ENCODE results near the gene OVCH2. TPM values are rescaled to one million over a fixed set of nuclear protein-coding genes. Genes with fewer than 3 reads are reported as not detected.
"Not testable (repeated sequence)": the region's sequence is repeated elsewhere in the genome, so short reads cannot be mapped to it uniquely, and the experiment has no call there.

Gene OVCH2
- total RNA-seq, 1 donor from 2014 or later: 1.2 TPM

DNA sequence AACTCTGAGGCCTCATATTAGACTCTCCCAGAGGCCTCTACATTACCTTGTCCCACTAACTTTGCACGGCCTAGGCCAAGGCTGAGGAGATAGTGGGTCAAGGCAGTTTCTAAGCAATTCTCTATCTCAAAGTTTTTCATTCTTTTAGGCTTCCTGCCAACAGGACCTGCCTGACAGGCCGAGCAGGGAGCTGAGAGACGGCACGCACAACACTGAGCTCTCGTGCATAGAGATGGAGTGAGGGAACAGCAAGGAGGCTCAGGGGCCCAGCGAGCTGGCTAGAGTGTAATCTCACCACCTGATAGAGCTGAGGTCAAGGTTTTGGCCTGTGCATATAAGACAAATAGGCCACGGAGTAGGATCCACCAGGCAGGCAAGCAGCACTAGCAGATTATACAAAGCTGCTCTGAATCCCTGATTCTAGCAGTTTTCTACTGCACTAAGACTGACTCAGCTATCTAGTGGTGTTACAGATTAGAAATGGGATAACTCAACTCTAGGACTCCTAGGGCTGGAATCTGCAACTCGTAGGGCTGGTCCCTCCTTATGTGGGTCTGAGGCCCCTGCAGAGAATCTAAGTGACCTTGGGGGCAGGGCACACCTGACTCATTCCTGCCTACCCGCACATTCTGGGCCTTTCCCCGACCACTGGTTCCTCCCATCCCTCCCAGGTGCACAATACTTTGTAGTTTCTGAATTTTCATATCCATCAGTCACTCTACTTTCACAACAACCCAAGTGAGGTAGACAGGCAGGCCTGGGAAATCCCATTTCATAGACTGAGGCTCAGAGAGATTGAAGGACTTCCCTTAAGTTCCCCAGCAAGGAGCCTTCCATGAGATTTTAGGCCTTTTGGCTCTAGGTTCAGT is 34.7 kb downstream of the OVCH2 start:
- no peak for DNase-seq

DNA sequence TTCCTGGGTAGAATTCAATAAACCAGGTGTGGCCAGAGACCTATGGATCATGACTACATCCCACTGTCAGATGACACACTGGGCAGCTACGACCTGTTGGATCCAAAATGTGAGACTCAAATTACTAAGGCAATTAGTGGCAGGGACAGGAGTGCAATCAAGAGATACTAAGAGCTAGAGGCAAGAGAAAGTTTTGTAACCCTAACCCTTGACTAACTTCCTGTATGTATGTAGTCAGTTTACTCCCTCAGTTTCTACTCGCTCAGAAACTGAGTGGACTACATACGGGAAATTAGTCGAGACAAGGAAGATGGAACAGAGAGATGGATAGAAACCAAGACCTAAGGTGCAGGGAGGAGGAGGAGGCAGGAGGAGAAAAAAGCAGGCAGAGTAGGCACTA is 35.6 kb downstream of the OVCH2 start:
- no peak for DNase-seq

DNA sequence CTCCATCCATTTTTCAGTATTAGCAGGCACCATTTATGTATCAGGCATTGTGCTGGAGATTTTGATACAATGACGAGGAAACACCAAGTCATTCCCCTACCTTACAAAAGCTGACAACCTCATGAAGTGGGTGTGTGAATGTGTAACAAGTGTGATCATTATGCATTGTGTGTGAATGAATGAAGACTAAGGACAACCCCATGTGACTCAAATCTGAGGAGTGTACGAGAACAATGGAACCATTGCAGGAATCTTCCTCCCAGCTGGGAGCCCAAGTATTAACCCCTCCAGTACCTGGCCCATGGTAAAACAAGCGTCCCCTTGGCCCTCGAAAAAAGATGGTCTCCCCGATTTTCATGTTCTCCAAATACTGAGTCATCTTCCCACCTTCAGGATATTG is 37.4 kb downstream of the OVCH2 start:
- no peak for DNase-seq

DNA sequence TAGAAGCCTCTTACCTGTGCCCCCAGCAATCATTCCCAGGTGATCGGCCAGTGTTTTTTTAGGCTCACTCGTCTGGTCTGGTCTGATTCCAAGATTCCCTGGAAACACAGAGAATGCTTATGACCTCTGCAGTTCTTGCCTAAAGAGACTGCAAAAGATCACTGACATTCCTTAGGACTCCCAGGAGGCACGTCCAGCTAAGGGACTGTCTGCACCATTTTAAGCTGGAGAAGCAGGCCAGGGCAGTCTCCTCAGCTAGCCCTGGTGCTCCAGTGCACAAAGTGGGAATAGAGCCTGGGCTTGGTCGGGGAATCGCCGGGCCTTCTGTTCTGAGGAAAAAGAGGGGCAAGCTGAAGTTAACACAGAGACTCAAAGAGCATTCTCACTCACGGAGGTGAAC is 37.8 kb downstream of the OVCH2 start:
- DNase-seq: no peak

DNA sequence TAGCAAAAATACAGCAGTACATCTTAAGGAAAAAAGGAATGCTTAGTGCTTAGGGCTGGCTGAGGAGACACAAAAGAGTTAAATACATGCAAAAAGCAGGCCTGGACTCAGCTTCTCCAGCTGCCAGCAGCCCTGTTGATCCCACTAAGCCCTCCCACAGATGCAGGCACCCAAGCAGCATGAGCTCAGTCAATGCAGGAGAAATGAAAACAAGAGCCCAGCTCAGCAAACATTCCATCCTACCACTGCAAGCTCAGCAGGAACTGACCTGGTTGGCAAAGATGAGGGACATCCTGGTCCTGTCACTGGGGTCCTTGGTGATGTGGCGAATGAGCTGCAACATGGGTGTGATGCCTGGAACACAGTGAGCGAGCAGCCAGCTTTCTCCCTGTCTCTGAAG is 38.8 kb downstream of the OVCH2 start:
- no peak for DNase-seq

DNA sequence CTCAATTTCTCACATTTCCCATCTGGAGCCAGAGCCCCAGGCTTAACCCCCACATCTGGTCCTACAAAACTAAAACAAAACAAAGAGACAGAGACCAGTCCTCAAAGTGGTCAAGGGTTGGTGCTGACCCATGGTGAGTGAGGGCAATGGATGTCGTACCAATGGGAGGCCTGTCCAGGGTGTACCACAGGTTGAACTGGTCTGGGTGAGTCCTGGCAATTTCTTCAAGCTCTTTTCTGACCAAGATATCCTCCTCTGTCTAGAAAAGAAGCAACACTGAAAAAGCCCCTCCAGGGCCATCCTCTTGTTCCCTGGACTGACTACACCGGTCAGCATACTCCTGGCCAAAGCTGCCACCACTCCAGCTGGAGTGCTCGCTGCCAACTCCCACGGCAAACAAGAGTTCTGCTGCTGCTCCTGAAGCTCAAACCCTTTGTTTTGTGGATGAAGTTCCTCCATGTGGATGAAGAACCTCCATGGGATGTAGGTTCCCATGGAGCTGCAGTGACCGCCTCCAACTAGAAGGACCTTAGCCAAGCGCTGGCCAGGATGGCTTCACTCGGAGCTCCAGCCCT is 39.9 kb downstream of the OVCH2 start:
- no peak for DNase-seq

DNA sequence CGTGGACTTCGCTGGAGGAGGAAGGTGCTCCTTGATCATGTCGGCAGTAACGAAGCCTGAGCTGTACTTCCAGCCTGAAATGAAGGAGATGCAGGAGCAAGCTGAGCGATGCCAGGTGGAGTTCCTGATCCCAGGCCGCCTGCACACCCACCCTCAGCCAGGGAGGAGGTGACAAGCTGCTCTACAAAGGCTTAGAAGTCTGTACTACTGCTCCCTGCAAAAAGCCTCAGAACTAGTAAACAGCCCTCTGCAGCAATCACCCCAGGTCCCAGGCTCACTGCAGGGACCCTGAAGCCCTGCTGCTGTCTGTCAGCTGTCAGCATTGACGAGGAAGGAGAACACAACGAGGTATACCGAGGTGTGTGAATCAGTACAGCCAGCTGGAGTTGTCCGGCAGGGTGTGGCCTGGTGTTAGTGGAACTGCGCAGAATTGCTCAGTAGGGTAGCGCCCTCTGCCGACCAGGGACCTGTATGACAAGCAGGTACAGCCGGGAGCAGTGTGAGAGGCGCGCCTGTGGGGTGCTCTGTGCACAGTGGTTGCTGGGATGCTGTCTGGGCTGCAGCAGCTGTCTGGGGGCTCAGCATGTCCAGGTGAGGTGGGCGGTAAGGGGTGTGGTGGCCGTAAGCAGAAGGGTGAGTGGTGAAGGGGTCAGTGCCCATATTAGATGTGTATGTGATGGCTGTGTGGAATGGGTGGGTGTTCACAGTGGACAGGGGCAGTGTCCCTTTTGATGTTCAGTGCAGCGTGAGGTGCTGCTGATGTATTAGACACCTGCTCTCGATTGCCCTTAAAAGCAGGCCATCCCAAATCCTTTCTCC is 40.6 kb downstream of the OVCH2 start:
- DNase-seq: no peak

DNA sequence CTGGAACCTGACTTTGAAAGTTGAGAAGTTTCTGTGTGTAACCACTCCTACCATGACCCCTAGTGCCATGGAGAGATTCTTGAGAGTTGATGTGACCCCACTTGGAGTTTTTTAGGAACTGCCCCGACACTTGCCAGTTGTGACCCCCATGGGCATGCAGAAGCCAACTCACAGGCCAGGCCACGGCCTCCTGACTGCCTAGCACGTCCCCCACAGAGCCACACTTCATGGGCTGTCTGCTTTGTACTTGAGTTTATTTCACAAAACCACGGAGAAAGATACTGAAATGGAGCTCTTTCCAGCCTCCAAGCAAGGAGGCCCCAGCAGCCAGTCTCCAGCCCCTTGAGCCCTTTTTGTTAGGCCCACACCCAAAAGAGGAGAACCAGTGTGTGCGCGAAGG is 41.4 kb downstream of the OVCH2 start:
- no peak for DNase-seq

DNA sequence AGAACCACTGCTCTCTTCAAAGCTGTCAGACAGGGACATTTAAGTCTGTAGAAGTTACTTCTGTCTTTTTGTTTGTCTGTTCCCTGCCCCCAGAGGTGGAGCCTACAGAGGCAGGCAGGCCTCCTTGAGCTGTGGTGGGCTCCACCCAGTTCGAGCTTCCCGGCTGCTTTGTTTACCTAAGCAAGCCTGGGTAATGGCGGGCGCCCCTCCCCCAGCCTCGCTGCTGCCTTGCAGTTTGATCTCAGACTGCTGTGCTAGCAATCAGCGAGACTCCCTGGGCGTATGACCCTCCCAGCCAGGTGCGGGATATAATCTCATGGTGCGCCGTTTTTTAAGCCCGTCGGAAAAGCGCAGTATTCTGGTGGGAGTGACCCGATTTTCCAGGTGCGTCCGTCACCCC is 42.7 kb downstream of the OVCH2 start:
- not testable (repeated sequence) for DNase-seq

DNA sequence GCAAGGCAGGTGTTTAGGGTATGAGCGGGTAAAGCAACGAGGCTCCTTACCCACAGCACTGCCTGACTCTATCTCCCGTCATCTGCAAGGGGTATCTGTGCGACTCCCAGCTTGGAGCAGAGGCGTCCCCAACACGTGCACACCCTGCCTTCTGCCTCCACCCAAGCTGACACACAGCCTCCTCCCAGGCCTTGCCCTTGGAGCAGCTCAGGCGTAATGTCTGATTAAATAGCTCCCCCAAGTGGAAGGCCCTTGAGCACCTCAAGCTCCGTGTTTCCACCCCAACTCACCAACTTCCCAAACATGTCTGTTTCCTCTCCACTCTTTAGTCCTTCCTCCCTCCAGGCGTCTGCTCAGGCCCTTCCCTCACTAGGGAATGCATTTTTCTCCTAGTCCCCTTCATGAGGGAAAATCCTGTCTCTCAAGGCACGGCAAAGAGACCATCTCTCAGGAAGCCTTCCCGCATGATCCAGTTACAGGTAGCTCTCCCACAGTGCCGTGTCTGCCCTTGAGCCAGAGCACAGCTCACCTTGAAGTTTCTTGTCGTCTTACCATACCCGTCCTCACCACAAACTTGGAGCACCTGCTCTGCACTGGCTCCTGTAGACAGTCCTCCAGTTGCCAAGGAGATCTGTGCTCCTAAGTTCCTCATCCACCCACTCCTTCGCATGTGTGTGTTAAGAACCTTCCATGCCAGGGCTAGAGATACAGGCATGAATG is 48.8 kb downstream of the OVCH2 start:
- peak; percentile 15 for DNase-seq

DNA sequence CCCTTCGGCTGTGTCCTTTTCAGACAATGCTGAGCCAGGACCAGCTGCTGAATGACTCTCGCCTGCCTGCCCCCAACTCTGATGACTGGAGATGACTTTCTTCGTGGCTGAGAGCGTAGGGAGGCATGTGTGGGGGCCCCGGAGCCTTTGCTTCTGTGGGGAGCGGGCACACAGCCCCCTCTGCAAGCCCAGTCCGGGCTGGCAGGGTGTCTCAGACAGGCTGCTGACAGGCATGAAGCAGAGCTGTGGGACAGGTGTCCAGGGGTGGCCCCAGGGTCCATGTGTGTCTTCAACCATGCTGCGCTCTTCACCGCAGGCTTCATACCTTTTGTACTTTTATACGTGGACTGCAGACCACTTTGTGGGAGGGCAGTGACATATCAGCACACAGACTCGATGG is 49.6 kb downstream of the OVCH2 start:
- no peak for DNase-seq

DNA sequence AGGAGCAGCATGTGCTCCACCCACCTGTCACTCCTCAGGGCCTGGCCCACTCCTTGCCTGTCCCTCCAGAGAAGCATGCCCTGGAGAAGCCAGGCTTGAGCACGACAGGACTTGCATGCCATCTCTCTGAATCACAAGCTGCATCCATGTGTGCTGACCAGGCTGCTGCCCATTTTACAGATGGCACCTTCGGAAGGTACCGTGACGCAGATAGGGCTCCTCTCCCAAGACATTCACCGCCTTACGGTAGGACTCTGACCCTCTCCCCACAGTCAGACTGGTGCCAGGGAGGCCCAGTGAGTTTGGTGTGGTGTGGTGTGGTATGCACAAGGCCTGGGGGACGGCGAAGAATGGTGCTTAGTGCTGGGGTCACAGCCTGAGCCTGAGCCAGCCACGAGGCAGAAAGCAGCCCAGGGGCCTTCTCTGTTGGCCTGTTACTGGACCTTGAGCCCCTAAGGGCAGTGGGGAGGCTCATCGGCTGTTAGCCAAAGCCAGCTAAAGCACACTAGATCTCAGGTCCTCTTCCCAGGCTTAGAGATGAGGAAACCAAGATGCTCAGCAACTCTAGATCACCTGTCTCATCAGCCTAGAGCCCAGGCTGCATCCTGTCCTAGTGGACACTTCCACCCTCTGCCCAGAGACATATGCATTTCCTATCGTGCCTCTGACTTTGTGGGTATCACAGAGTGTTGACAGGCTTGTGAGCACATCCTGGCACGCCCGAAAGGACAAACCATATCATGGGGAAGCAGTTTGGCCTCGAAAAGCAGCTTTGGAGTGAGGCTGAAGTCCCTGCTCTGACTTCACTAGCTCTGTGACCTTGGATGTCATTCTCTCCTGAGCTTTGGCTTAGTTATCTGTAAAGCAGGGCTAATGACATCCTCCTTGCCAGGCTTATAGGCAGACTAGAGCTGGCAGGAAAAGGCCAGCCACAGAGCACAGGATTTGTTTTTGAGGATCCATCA is 50.7 kb downstream of the OVCH2 start:
- no peak for DNase-seq

DNA sequence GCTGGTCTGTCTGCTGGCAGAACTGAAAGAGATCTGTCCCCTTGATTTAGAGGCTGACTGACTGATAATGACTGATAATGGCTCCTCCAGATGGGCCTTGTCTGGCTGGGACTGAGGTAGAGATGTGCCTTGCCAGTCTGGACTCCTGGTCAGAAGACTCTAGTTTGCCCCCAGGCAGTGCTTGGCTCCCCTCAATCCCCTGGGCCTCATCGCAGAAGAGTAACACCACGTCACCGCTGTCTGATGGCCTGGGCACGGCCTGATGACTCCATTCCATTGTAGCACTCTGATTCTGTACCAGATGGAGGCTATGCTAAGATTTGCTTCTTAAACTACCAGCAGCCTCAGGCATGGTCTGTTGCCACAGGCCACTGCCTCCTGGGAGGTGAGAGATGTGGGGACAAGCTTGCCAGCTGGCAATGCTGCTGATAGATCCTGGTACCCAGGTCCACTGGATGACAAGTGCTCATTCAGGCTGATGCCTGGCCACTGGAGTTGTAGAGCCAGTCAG is 52.0 kb downstream of the OVCH2 start:
- no peak for DNase-seq

DNA sequence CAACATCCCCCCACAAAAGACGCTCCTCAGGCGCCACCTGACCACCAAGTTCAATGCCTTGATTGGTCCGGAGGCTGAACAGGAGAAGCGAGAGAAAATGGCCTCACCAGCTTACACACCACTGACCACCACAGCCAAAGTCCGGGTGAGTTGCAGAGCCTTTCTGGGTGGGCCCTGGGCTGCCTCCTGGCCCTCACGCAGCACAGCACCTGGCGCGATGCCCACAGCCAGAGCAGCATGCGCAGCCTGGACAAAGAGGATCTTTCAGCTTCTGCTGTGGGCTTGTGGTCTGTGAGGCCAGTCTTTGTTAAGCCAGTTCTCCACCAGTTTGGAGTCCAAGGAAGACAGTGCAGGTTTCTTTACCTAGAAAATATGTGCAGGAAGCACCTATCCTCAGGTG is 54.6 kb downstream of the OVCH2 start:
- DNase-seq: no peak

DNA sequence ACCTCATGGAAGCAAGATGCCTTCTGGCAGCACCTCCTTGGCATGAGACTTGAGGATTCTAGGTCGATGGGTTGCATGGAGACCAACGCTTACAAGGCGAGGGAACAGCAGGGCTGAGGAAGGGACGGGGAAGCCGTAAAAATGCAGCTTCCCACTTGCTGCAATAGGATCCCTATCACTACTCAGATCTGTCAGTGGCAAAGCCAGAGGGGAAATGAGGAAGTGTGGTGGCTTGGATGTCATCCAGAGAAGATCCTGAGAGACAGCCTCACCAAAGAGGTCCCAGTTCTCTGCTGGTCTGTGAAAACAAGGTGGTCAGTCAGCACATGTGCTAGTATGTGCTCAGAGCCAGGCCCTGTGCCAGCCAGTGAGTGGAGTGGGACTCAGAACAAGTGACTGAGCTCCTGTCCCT is 55.1 kb downstream of the OVCH2 start:
- DNase-seq: no peak

DNA sequence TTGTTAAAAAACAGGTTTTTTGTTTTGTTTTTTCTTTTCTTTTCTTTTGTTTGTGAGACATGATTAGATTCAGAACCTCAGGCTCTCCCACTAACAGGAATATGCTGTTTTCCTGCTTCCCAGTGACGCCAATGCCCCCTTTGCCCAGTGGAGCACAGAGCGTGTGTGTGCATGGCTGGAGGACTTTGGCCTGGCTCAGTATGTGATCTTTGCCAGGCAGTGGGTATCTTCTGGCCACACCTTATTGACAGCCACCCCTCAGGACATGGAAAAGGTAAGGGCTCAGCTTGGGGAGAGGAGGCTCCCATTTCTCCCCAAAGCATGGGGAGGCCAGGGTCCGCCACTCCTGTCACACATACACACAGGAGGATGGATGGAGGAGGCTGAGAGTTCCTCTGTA is 58.0 kb downstream of the OVCH2 start:
- no peak for DNase-seq

DNA sequence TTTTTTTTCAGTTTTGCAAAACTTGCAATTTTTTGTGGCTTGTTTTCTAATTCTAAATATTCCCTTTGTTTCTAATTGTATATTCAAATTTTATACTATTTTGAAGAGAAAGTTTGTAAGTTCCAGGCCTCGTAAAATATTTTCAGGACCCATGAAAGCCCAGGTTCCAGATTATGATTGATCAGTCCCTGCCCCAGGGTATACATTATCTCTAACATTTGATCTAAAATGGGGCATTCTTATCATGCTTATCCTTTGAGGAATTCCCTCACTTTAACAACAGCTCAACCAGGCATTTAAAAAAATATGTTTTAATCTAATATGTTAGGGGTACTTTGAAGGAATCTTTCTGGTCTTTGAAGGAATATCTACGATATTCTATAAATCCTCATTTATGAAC is 59.4 kb downstream of the OVCH2 start:
- DNase-seq: no peak

DNA sequence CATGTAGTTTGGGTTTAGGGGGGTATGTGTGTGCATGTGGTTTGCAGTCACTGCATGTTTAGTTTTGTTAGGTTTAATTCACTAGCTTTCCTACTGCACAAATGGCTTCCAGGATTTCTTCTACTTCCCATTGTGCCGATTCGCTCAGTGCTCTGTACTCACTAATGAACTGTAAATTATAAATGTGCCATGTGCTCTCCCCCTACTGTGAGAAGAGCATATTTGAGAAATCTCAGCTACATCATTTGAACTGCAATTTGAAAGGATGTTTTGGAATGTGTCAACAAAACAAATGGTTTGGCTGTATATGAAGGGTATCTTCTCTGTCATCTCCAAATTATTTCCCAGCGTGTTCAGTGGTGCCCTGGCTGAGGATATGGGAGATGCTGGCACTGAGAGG is 61.1 kb downstream of the OVCH2 start:
- no peak for DNase-seq

DNA sequence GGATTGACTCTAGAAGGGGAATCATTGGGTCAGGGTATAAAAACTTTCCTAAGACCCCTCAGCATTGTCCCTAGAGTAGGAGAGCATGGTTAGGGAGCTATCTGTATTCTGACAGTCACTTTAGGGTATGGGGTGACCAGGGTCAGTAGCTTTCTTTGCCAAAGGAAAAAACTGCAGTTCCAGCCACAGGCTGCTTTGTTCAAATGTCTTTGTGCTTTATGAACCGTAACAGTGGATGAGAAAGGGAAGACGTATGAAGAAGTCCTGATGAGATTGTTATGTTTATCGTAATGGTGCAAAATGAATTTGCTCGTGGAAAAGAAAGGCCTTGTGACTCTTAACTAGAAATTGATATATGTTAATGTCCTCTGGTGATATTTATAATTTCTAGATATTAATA is 63.0 kb downstream of the OVCH2 start:
- no peak for DNase-seq

DNA sequence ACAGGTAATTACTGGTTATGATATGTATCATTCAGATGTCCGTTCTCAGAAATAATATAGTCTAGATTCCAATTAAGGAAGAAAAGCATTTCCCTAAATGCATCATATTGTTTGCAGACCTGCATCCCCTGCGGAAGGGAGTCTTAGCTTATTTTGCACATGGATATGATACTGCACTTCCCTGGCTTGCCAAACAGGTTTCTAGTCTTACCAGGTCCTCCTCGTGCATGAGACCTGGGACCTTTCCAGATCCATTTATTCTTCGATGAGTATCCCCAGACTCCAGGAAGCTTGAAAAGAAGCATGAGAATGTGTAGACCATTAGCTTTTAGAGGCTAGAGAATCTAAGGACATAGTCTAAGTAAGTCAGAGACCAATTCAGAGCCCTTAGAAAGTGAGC is 63.5 kb downstream of the OVCH2 start:
- DNase-seq: no peak

DNA sequence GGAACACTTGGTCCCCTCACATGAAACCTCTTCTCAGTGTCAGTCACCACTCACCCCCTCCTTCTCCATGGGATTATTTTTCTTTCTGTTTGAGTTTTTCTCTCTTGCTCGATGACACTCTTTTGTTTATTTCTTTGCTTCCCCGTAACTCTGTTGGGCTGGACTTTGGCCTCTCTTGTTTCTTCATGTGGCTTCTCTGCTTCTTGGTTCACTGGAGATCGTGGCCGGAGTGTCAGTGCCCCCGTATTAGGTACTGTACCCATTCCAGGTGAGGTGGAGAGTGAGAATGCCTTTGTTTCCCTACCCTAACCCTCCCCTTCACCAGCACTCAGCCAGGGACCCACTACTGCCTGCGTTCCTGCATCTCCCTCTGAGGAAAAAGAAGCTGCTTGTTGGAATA is 65.5 kb downstream of the OVCH2 start:
- DNase-seq: no peak
